HG03442 (cell line): ENCODE measurements around the gene EML6.

ENCODE experiments used
- ATAC-seq: cut with Tn5 transposase; IDR thresholded peaks from one replicate; pipeline ENCODE4 v1.9.1; 2021; ENCODE audit warnings: mild to moderate bottlenecking, moderate library complexity; ENCODE audit not compliant: unreplicated experiment

EML6 gene

GRCh38 chr2:54957321-54957999, 234.0 kb downstream of the EML6 start:
- no peak for ATAC-seq

- no peak for ATAC-seq
Measured at GRCh38 chr2:54958717-54959371, 235.4 kb downstream of the EML6 start.

GRCh38 chr2:54960164-54960563, 236.7 kb downstream of the EML6 start:
- no peak for ATAC-seq

- ATAC-seq = no peak
Measured at GRCh38 chr2:54962511-54962910, 239.0 kb downstream of the EML6 start.

- ATAC-seq = no peak
Measured at GRCh38 chr2:54962935-54963440, 239.5 kb downstream of the EML6 start.

DNA sequence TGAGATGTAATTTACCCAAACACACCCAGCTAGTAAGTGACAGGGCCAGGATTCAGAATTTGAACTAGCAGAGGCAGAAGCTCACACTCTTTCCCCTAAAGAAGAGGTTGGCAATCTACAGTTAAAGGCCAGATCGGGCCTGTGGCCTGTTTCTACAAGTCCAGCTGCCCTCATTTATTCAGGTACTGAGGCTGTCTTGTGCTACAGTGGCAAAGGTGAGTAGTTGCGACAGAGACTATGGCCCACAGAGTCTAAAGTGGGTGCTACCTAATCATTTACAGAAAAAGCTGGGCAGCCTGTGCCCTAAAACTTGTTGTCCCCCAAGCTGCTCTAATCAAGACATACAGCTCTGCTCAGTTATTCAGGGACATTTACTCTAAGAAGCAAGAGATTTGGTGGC, 240.0 kb downstream of the EML6 start:
- ATAC-seq = no peak

- no peak for ATAC-seq
Measured at GRCh38 chr2:54964271-54964670, 240.8 kb downstream of the EML6 start.

DNA sequence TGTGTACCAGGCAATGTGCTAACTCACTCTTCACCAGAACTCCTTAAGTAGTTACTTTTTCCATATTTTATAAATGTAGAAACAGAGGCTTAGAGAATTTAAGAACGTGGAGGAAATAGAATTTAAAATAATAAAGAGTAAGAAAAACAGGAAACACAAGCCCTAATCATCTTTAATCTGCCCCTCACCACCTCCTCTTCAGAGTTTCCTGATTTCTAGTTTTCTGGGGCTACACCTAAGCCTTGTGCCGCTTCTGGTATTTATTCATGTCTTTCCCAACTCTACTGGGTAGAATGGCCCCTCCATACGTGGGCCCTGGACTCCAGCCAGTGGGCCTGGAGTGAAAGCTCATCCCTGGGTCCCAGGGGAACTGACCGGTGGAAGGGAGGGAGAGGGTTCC, 241.4 kb downstream of the EML6 start:
- no peak for ATAC-seq

GRCh38 chr2:54965425-54965824, 242.0 kb downstream of the EML6 start:
- no peak for ATAC-seq

DNA sequence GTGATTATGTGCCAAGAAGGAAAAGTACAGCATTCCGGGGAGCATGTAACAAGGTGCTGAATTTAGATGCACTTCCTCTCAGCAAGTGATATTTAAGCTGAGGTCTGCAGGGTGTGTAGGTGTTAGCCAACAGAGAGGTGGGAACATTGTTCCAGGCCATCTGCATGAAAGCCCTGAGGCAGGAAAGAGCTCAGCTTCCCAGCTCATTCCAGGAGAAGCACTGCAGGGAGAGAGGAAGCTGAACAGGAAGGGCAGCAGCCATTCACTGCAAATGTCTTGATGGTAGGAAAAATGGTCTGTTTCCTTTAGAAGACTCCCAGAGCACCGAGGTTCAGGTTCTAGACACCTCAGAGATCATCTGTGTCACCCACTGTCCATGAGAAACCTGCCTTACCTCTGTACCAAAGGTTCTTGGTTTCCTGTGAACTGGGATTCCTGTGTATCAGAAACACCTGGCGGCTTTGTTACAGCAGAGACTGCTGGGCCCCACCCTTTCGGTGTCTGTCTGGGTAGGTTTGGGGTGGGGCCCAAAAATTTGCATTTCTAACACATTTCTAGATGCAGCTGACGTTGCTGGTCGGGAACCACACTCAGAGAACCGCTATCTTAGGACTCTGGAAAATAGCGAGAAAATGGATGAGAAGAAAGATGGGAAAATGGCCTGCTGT, 242.8 kb downstream of the EML6 start:
- ATAC-seq = no peak

GRCh38 chr2:54966837-54967236, 243.4 kb downstream of the EML6 start:
- ATAC-seq = no peak

- no peak for ATAC-seq
Measured at GRCh38 chr2:54967269-54967668, 243.8 kb downstream of the EML6 start.

GRCh38 chr2:54967759-54968365, 244.4 kb downstream of the EML6 start:
- no peak for ATAC-seq

DNA sequence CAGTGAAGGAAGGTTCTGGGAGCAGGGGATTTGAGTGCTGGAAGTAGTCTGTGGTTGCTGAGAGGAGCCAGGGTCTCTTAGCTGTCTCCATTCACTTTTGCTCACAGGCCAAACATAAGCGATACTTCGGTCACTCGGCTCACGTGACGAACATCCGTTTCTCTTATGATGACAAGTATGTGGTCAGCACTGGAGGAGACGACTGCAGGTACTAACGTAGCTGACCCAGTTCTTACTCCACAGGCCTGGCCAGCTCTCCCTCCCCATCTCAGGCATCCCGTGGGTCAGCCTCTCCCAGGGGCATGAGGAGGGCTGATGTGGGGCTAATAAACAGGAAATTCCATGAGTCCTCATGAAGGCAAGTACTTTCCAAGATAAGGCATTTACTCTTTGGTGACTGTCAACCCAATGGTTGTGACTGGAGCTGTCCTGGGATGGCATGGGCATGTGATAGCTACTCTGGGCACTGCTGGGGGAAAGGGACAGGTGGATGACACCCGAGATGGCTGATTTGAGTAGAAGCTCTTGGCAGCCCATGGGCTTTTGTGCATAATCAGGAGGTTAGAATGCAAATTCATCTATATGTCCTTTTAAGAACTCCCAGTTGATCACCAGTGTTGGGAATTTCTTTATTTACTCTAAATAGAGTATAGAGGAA, 245.2 kb downstream of the EML6 start:
- ATAC-seq = no peak

- no peak for ATAC-seq
Measured at GRCh38 chr2:54969295-54969939, 246.0 kb downstream of the EML6 start.

GRCh38 chr2:54969940-54970338, 246.5 kb downstream of the EML6 start:
- ATAC-seq = no peak

DNA sequence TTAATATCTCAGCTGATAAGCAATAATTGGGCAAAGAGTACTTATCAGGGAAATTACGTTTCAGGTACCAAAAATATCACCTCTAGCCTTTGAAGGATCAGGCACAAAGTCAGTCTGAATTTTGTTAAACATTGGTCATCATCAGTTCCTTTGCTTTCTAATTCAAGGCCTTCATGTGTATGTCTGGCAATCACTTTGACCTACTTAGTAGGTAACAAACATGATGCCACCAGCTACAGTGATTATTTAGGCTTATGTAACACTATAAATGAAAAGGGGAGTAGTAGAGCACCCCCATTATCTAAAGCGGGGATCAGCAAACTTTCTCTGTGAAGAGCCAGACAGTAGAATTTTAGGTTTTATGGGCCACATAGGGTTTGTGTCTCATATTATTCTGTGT, 251.7 kb downstream of the EML6 start:
- no peak for ATAC-seq

DNA sequence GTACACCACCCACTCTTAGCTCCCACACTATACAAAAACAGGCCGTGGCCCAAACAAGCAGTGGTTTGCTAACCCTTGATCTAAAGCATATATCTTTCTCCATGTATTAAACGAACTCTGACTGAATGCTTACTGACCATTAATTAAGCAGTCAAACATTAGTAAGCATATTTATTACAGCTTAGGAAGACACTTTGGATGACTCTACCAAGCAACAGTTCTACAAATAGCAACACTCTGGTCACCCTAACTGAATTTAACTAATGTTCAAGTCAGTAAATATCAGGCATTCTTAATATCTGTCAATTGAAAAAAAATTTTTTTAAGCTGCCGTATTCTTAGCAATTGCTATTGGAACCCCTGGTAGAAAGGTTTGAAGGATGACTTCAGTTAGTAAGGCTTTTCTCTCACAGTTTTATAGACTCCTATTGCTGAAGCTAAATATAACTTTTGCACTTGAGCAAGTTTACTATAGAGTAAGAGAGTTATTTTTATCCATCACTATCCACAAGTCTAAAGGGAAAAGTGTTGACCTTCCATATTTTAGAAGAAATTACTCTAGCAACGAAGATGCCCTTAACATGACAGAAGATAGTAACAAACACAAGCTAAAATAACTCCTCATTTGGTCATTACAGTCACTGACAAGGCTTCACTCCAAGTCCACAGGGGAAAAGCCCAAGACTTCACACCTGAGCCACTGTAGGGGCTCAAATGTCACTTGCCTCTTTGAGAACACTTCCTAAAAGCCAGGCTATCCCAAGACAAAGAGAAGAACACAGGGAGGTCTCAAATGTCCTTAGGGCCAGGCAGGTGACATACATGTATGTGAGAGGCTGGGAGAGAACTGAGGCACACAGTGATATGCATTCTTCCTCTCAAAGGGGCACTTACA, 252.4 kb downstream of the EML6 start:
- ATAC-seq = no peak

DNA sequence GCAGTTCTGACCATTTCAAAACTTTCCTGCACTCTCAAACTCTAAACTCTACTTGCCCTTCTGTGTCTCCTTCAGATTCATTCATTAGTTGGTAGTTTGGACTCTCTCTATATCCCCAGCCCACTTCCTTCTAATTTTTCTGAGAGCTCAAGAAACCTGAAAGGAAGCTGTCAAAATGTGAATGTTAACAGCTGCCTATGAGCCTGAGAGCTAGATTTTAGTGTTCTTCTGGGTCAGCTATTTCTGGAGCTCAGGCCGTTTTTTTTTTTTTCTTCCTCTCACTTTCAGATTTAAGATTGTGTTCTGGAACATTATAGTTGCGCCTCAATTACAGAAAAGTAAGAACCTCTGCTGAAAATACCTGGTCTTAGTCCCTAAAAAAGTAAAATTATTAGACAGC, 253.7 kb downstream of the EML6 start:
- ATAC-seq = peak; percentile 91
